ENCODE data around the gene RBM10. TPM values are rescaled to one million over a fixed set of nuclear protein-coding genes. Genes with fewer than 3 reads are reported as not detected.

Gene RBM10
- total and polyA plus RNA-seq, 2 donors (not counting 3 experiments of a cell fraction or from before 2014, with no cell fraction given): 37.3 to 51.5 TPM

GRCh38 chrX:47160781-47161180, 15.8 kb downstream of the RBM10 start:
- no peak for FAIRE-seq
- no peaks in the 10 kb centered on the region for H3K27me3 ChIP-seq (ENCODE audit: control insufficient read depth in 2 of 2, insufficient read depth in 2 of 2, low read length in 2 of 2)
- ChIA-PET POLR2A (no interaction called here), CTCF (no interaction called here)
- no peak overlapping the region for H3K4me3 ChIP-seq (replicated peaks in 1 of 3; ENCODE audit: insufficient read depth in 1 of 3, low read depth in 1 of 3, low read length in 3 of 3)
- no peaks in the 10 kb centered on the region for H4K20me1 ChIP-seq (replicated peaks; ENCODE audit: control insufficient read depth, extremely low read depth, insufficient read depth, low read length)
- no peak overlapping the region for H3K4me2 ChIP-seq (ENCODE audit: insufficient read depth, low read length)
- H3K9me3 ChIP-seq (replicated peaks; ENCODE audit: control insufficient read depth, insufficient read depth, low read length): no peaks in the 10 kb centered on the region
- intact Hi-C loops (cut with micrococcal nuclease) (no loop called here), dilution Hi-C loops (cut with MboI; ENCODE audit: extremely low pct_ligation_motif_present, low sequenced_read_pairs) (no loop called here)
- TF ChIP-seq GATA2 (IDR thresholded peaks at IDR 0.05; ENCODE audit: insufficient read depth, insufficient read length, low read depth, low read length) (no peak), POLR2AphosphoS5 (IDR thresholded peaks at IDR 0.05; ENCODE audit: insufficient read depth, low read depth, low read length) (no peak), JUN (IDR thresholded peaks at IDR 0.05; ENCODE audit: borderline replicate concordance, insufficient read depth, insufficient read length, low read depth) (no peak), EZH2 (IDR thresholded peaks at IDR 0.05; ENCODE audit: borderline replicate concordance, low read depth, low read length, severe bottlenecking) (no peak), FOS (IDR thresholded peaks at IDR 0.05; ENCODE audit: borderline replicate concordance, insufficient read depth, low read length) (no peak), MYC (IDR thresholded peaks at IDR 0.05; ENCODE audit: low read depth, low read length) (no peak), POLR2A (IDR thresholded peaks at IDR 0.05; ENCODE audit: low read depth, low read length) (no peak), MAX (IDR thresholded peaks at IDR 0.05; ENCODE audit: insufficient read depth, insufficient read length) (no peak), CTCF (IDR thresholded peaks at IDR 0.05; ENCODE audit: extremely low read depth in 1 of 2, insufficient read depth in 1 of 2, low read depth in 1 of 2, low read length in 2 of 2) (no peak)
- no TSS peak for BruUV-seq (replicated peaks)
- DNase-seq (ENCODE audit: low read depth, low spot score): no peak
- no peaks in the 10 kb centered on the region for H3K9me1 ChIP-seq (replicated peaks; ENCODE audit: control insufficient read depth, extremely low read depth, insufficient read depth, low read length)
- no peak overlapping the region for H2AFZ ChIP-seq (ENCODE audit: low read depth, low read length)
- H3K9ac ChIP-seq (replicated peaks; ENCODE audit: extremely low read depth, insufficient read depth, low read length): no peak overlapping the region
- peaks cover 0 to 9% of the 10 kb centered on the region in 2 experiments for H3K36me3 ChIP-seq (ENCODE audit: control insufficient read depth in 2 of 2, extremely low read depth in 1 of 2, insufficient read depth in 2 of 2, low read length in 2 of 2)
- H3K27ac ChIP-seq (ENCODE audit: insufficient read depth, low read depth, low read length): no peak overlapping the region
- H3K4me1 ChIP-seq (ENCODE audit: control insufficient read depth, extremely low read depth, insufficient read depth, low read length): no peaks in the 10 kb centered on the region
- peaks cover 50% of the 10 kb centered on the region for H3K79me2 ChIP-seq (ENCODE audit: control insufficient read depth, insufficient read depth, low read length)

All from endothelial cell of umbilical vein (primary cell).